HCT116 (cell line): ENCODE data around the gene SRRD.

Experiments used
- RAD21 ChIP-seq: IDR thresholded peaks from 2 replicates; pipeline ENCODE4 v1.6.1; 2012; ENCODE audit warnings: low read depth, mild to moderate bottlenecking
- TF ChIP-seq, protein P1 (sequence below), 3 experiments: fragments of 200-600 bp in 1 of 3; sonication (generic) in 1 of 3; IDR thresholded peaks in 2 of 3; conservative IDR thresholded peaks in 1 of 3; 2 replicates each; pipeline ENCODE4 v1.5.1; 2012 to 2017; ENCODE audit warnings: low read depth in 2 of 3, low read length in 2 of 3, antibody characterized with exemption in 1 of 3, borderline replicate concordance in 1 of 3, control low read depth in 1 of 3, mild to moderate bottlenecking in 1 of 3, mixed read lengths in 1 of 3, mixed run types in 1 of 3, moderate library complexity in 1 of 3; ENCODE audit not compliant: insufficient read depth in 1 of 3

DNA sequence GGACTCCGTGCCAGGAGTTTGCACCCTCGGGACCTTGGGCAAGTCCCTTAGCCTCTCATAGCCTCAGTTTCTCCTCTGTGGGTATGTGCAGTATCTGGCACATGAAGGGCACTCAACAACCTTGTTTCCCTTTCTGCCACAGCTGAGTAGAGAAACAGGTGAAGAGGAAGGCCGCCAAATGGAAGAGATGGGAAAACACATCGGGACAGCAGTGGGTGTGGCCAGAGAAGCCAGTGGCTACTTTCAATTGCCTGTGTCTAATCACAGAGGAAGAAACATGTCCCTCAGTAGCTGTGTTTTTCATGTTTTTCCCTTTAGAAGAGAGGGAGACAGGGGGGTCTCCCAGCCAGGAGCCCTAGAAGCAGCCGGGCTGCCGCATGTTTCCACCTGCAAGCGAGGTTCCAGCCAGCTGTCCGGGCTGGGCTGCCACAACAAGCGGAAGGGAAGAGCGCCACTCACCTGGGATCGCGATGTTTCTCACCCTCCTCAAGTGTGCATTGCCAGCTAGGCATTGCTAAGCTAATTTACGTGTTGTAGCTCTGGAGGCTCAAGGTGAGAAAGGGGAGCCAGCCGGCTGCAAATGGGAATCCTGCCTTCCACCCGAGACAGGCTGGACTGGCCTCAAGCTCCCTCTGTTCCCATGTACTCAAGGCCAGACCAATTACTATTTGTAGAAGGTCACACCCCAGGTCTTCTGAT is 38.0 kb upstream of the SRRD start:
- no peak for TF ChIP-seq RAD21
- TF ChIP-seq, protein P1, sequence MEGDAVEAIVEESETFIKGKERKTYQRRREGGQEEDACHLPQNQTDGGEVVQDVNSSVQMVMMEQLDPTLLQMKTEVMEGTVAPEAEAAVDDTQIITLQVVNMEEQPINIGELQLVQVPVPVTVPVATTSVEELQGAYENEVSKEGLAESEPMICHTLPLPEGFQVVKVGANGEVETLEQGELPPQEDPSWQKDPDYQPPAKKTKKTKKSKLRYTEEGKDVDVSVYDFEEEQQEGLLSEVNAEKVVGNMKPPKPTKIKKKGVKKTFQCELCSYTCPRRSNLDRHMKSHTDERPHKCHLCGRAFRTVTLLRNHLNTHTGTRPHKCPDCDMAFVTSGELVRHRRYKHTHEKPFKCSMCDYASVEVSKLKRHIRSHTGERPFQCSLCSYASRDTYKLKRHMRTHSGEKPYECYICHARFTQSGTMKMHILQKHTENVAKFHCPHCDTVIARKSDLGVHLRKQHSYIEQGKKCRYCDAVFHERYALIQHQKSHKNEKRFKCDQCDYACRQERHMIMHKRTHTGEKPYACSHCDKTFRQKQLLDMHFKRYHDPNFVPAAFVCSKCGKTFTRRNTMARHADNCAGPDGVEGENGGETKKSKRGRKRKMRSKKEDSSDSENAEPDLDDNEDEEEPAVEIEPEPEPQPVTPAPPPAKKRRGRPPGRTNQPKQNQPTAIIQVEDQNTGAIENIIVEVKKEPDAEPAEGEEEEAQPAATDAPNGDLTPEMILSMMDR (IDR thresholded peaks at IDR 0.05 in 2 of 3, conservative IDR thresholded peaks at IDR 0.05 in 1 of 3; ENCODE audit: borderline replicate concordance in 1 of 3, insufficient read depth in 1 of 3, low read depth in 2 of 3, low read length in 2 of 3) = no peak
